Astrocyte (in vitro differentiated cells and primary cell): ENCODE results near the gene NCAM1. TPM values are rescaled to one million over a fixed set of nuclear protein-coding genes. Genes with fewer than 3 reads are reported as not detected.

ENCODE experiments used
- DNase-seq: peaks from one replicate; pipeline ENCODE4 v3.0.0-alpha.2; 2010; ENCODE audit warnings: low read depth
- FAIRE-seq: peaks from 2 replicates; lab custom pipeline; 2011; peaks lifted over from hg19 to GRCh38; lab: Jason Lieb, UNC
- H2AFZ ChIP-seq: 2 replicates; pipeline ENCODE4 v1.6.0; 2012; ENCODE audit warnings: low read depth, low read length, inconsistent platforms
- H3K27ac ChIP-seq: 2 replicates; pipeline ENCODE4 v1.5.1; 2011; ENCODE audit warnings: low read depth, low read length, inconsistent platforms
- H3K27me3 ChIP-seq: 2 replicates; pipeline ENCODE4 v1.6.0; 2011; ENCODE audit warnings: low read length, inconsistent platforms; ENCODE audit not compliant: insufficient read depth
- H3K36me3 ChIP-seq: 2 replicates; pipeline ENCODE4 v1.5.1; 2011; ENCODE audit warnings: low read length, inconsistent platforms; ENCODE audit not compliant: insufficient read depth
- H3K4me1 ChIP-seq: 2 replicates; pipeline ENCODE4 v1.5.1; 2011; ENCODE audit warnings: low read length, inconsistent platforms; ENCODE audit not compliant: insufficient read depth
- H3K4me2 ChIP-seq: 2 replicates; pipeline ENCODE4 v1.6.0; 2012; ENCODE audit warnings: low read length, inconsistent platforms
- H3K4me3 ChIP-seq: 2 replicates; pipeline ENCODE4 v1.5.1; 2011; ENCODE audit warnings: low read depth, mild to moderate bottlenecking, low read length, inconsistent platforms; ENCODE audit not compliant: insufficient read depth
- H3K79me2 ChIP-seq: 2 replicates; pipeline ENCODE4 v1.6.0; 2012; ENCODE audit warnings: mild to moderate bottlenecking, low read length, inconsistent platforms; ENCODE audit not compliant: insufficient read depth
- H3K9ac ChIP-seq: 2 replicates; pipeline ENCODE4 v1.6.0; 2012; ENCODE audit warnings: mild to moderate bottlenecking, low read length, inconsistent platforms
- H3K9me3 ChIP-seq: 2 replicates; pipeline ENCODE4 v1.5.1; 2012; ENCODE audit warnings: low read depth, mild to moderate bottlenecking, low read length, inconsistent platforms; ENCODE audit not compliant: insufficient read depth
- H4K20me1 ChIP-seq: 2 replicates; pipeline ENCODE4 v1.6.0; 2012; ENCODE audit warnings: low read length, inconsistent platforms; ENCODE audit not compliant: insufficient read depth
- H3K27ac Mint-ChIP-seq: one replicate; pipeline ENCODE4 v1.8.0; 2021; ENCODE audit warnings: mild to moderate bottlenecking, mixed read lengths; ENCODE audit not compliant: unreplicated experiment
- H3K27me3 Mint-ChIP-seq: one replicate; pipeline ENCODE4 v1.8.0; 2021; ENCODE audit warnings: low read depth, mixed read lengths; ENCODE audit not compliant: unreplicated experiment
- H3K36me3 Mint-ChIP-seq: one replicate; pipeline ENCODE4 v1.8.0; 2021; ENCODE audit warnings: low read depth, mixed read lengths; ENCODE audit not compliant: unreplicated experiment
- H3K4me1 Mint-ChIP-seq: one replicate; pipeline ENCODE4 v1.8.0; 2021; ENCODE audit warnings: low read depth, mixed read lengths; ENCODE audit not compliant: unreplicated experiment
- H3K4me3 Mint-ChIP-seq: one replicate; pipeline ENCODE4 v1.8.0; 2021; ENCODE audit warnings: mild to moderate bottlenecking, moderate library complexity, mixed read lengths; ENCODE audit not compliant: unreplicated experiment
- H3K9me3 Mint-ChIP-seq: one replicate; pipeline ENCODE4 v1.8.0; 2021; ENCODE audit warnings: mild to moderate bottlenecking, mixed read lengths; ENCODE audit not compliant: unreplicated experiment
- EZH2 ChIP-seq: IDR thresholded peaks from 2 replicates; pipeline ENCODE4 v1.6.1; 2012; ENCODE audit warnings: mild to moderate bottlenecking, low read length, inconsistent platforms; ENCODE audit not compliant: insufficient read depth
- total RNA-seq: library from RNA; stranded (reverse); gene quantifications from 2 replicates; pipeline ENCODE4 v1.2.1, GENCODE V29; 2021
- TF ChIP-seq, protein P1 (sequence below): IDR thresholded peaks from 2 replicates; pipeline ENCODE4 v1.5.1; 2011; ENCODE audit warnings: low read depth, mild to moderate bottlenecking, inconsistent platforms, low read length, moderate library complexity; ENCODE audit not compliant: insufficient read depth

NCAM1 gene
- total RNA-seq, 1 donor from 2014 or later = 17.4 TPM

DNA sequence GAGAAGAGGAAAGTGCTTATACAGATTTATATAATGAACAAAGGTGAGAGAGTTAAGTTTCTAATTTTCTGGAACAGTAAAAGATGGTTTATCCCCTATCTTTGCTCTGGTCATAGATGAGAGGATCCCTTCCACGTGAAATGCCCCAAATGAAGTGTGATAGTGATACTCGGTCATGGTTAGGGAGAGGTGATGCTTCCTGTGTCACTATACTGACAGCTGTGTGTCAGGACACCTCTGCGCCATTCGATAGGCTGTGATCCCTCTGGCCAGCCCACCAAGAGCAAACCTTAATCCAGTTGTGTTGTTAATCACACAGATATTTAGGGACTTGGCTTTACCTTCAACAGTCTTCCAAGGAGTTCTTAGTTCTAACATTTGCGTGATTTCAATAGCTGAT lies 57.7 kb downstream of the NCAM1 start:
- Histone ChIP-seq H3K79me2 (no peaks in the 10 kb centered on the region), H3K36me3 (no peaks in the 10 kb centered on the region), H3K27me3 (no peaks in the 10 kb centered on the region), H3K27ac (no peak overlapping the region), H3K4me3 (no peak overlapping the region), H3K9ac (no peak overlapping the region), H3K4me1 (no peaks in the 10 kb centered on the region), H2AFZ (no peak overlapping the region), H3K4me2 (no peak overlapping the region), H4K20me1 (no peaks in the 10 kb centered on the region), H3K9me3 (no peaks in the 10 kb centered on the region)
- FAIRE-seq (no peak), DNase-seq (no peak)
- peaks cover 2% of the 10 kb centered on the region for H3K4me1 Mint-ChIP-seq
- H3K4me3 Mint-ChIP-seq = no peak overlapping the region
- no peaks in the 10 kb centered on the region for H3K9me3 Mint-ChIP-seq
- H3K36me3 Mint-ChIP-seq = no peaks in the 10 kb centered on the region
- no peak overlapping the region for H3K27ac Mint-ChIP-seq
- H3K27me3 Mint-ChIP-seq = peaks cover 2% of the 10 kb centered on the region
- no peak for TF ChIP-seq EZH2
- TF ChIP-seq, protein P1, sequence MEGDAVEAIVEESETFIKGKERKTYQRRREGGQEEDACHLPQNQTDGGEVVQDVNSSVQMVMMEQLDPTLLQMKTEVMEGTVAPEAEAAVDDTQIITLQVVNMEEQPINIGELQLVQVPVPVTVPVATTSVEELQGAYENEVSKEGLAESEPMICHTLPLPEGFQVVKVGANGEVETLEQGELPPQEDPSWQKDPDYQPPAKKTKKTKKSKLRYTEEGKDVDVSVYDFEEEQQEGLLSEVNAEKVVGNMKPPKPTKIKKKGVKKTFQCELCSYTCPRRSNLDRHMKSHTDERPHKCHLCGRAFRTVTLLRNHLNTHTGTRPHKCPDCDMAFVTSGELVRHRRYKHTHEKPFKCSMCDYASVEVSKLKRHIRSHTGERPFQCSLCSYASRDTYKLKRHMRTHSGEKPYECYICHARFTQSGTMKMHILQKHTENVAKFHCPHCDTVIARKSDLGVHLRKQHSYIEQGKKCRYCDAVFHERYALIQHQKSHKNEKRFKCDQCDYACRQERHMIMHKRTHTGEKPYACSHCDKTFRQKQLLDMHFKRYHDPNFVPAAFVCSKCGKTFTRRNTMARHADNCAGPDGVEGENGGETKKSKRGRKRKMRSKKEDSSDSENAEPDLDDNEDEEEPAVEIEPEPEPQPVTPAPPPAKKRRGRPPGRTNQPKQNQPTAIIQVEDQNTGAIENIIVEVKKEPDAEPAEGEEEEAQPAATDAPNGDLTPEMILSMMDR = no peak

DNA sequence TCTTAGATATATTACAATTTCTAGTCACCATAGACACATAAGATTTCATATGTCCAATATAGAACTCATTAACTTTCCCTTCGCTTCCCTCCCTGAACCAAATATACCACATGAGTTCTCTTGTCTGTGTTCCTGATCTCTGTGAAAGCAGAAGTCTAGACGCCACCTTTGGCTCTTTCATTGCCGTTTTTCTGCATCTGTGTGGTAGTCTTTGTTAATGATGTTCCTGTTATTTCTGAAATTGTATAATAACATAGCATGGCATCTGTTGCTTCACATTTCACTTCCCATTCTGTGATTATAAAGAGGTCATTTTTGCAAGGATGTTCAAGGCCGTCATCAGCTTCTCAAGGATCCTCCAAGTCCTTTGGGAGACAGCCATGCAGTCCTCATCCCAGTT lies 58.5 kb downstream of the NCAM1 start:
- Histone ChIP-seq H3K27me3 (no peaks in the 10 kb centered on the region), H3K4me1 (no peaks in the 10 kb centered on the region), H3K9ac (no peak overlapping the region), H4K20me1 (no peaks in the 10 kb centered on the region), H3K79me2 (no peaks in the 10 kb centered on the region), H3K9me3 (no peaks in the 10 kb centered on the region), H3K4me3 (no peak overlapping the region), H3K4me2 (no peak overlapping the region), H3K27ac (no peak overlapping the region), H3K36me3 (no peaks in the 10 kb centered on the region), H2AFZ (no peak overlapping the region)
- H3K36me3 Mint-ChIP-seq = no peaks in the 10 kb centered on the region
- no peak for DNase-seq
- no peak for TF ChIP-seq EZH2
- TF ChIP-seq, protein P1 = no peak
- H3K4me3 Mint-ChIP-seq = no peak overlapping the region
- H3K27ac Mint-ChIP-seq = no peak overlapping the region
- no peak for FAIRE-seq
- H3K27me3 Mint-ChIP-seq = peaks cover 2% of the 10 kb centered on the region
- peaks cover 2% of the 10 kb centered on the region for H3K4me1 Mint-ChIP-seq
- H3K9me3 Mint-ChIP-seq = no peaks in the 10 kb centered on the region

DNA sequence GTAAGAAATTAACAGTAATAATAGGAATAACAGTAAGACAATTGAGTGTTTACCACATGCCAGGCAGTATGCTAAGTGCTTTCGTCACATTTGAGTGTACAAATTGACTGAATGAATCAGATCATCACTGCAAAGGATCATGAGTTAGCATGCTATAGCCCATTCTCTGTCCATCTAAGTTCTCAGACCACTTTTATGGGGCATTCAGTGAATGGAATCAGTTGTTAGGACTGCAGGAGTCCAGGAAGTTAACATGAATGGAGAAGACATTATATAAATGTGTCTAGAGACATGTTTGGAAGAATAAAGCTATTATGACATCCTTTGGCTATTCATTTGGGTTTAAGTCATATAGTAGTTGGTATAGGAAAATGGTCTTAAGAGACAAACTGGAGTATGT lies 59.9 kb downstream of the NCAM1 start:
- Histone ChIP-seq H3K4me2 (no peak overlapping the region), H3K9me3 (no peaks in the 10 kb centered on the region), H3K4me1 (no peaks in the 10 kb centered on the region), H3K4me3 (no peak overlapping the region), H3K36me3 (no peaks in the 10 kb centered on the region), H4K20me1 (no peaks in the 10 kb centered on the region), H3K27me3 (no peaks in the 10 kb centered on the region), H3K79me2 (no peaks in the 10 kb centered on the region), H2AFZ (no peak overlapping the region), H3K9ac (no peak overlapping the region), H3K27ac (no peak overlapping the region)
- no peak for FAIRE-seq
- Mint-ChIP-seq H3K36me3 (no peaks in the 10 kb centered on the region), H3K27ac (no peak overlapping the region), H3K4me1 (peaks cover 12% of the 10 kb centered on the region), H3K4me3 (no peak overlapping the region), H3K27me3 (no peaks in the 10 kb centered on the region), H3K9me3 (no peaks in the 10 kb centered on the region)
- DNase-seq = no peak
- TF ChIP-seq, protein P1 = no peak
- TF ChIP-seq EZH2 = no peak
